PC-9 (cell line): ENCODE data around the gene CARD6.
"Not testable (repeated sequence)": the region's sequence is repeated elsewhere in the genome, so short reads cannot be mapped to it uniquely, and the experiment has no call there.

ENCODE experiments used
- CTCF ChIP-seq: fragments of 200-600 bp; sonication (generic); conservative IDR thresholded peaks from 2 replicates; pipeline ENCODE4 v1.6.1; 2017; ENCODE audit warnings: mixed run types, antibody characterized with exemption, mild to moderate bottlenecking, moderate library complexity
- EZH2 ChIP-seq: fragments of 200-600 bp; sonication (generic); IDR thresholded peaks from 2 replicates; pipeline ENCODE4 v1.8.0; 2017; ENCODE audit warnings: antibody characterized with exemption, low read depth

DNA sequence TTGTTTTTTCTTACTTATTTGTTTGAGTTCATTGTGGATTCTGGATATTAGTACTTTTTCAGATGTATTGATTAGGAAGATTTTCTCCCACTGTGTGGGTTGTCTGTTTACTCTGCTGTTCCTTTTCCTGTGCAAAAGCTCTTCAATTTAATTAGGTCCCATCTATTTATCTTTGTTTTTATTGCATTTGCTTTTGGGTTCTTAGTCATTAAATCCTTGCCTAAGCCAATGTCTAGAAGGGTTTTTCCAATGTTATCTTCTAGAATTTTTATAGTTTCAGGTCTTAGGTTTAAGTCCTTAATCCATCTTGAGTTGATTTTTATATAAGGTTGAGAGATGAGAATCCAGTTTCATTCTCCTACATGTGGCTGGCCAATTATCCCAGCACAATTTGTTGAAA is 46.8 kb upstream of the CARD6 start:
- not testable (repeated sequence) for TF ChIP-seq CTCF, EZH2
